OCI-LY1 (cell line): ENCODE results near the gene ARHGAP27.

Source experiments
- H2AFZ ChIP-seq: fragments of 200-600 bp; sonication (generic), shearing (Covaris generic); 2 replicates; pipeline ENCODE4 v1.6.0; 2014; ENCODE audit warnings: antibody characterized with exemption, mild to moderate bottlenecking, low read length
- H3F3A ChIP-seq: fragments of 200-600 bp; sonication (generic), shearing (Covaris generic); 2 replicates; pipeline ENCODE4 v1.6.0; 2014; ENCODE audit warnings: mild to moderate bottlenecking, antibody characterized with exemption, low read length, moderate library complexity; ENCODE audit not compliant: insufficient read depth
- H3K27ac ChIP-seq: fragments of 200-600 bp; sonication (generic); 2 replicates; pipeline ENCODE4 v1.5.1; 2014; ENCODE audit warnings: low read length, mixed run types, mild to moderate bottlenecking, low read depth; ENCODE audit not compliant: poor library complexity, severe bottlenecking
- H3K27me3 ChIP-seq: fragments of 200-600 bp; sonication (generic); 2 replicates; pipeline ENCODE4 v1.6.0; 2014; ENCODE audit warnings: antibody characterized with exemption, mild to moderate bottlenecking, low read length, moderate library complexity; ENCODE audit not compliant: insufficient read depth
- H3K36me3 ChIP-seq: fragments of 200-600 bp; sonication (generic); 2 replicates; pipeline ENCODE4 v1.6.1; 2014; ENCODE audit warnings: mild to moderate bottlenecking, antibody characterized with exemption, low read length, moderate library complexity, mixed read lengths; ENCODE audit not compliant: insufficient read depth
- H3K4me1 ChIP-seq: fragments of 200-600 bp; sonication (generic); 2 replicates; pipeline ENCODE4 v1.5.1; 2014; ENCODE audit warnings: mild to moderate bottlenecking, low read length, moderate library complexity; ENCODE audit not compliant: insufficient read depth, severe bottlenecking
- H3K4me2 ChIP-seq: fragments of 200-600 bp; sonication (generic), shearing (Covaris generic); 2 replicates; pipeline ENCODE4 v1.6.1; 2014; ENCODE audit warnings: low read length
- H3K4me3 ChIP-seq: fragments of 200-600 bp; sonication (generic); 2 replicates; pipeline ENCODE4 v1.5.1; 2014; ENCODE audit warnings: low read length, low read depth, mild to moderate bottlenecking, mixed read lengths; ENCODE audit not compliant: poor library complexity, severe bottlenecking
- H3K79me2 ChIP-seq: fragments of 200-600 bp; shearing (Covaris generic); 2 replicates; pipeline ENCODE4 v1.6.1; 2016; ENCODE audit warnings: mixed run types, low read length, mixed read lengths; ENCODE audit not compliant: insufficient read depth
- H3K9ac ChIP-seq: fragments of 200-600 bp; sonication (generic), shearing (Covaris generic); 2 replicates; pipeline ENCODE4 v1.6.1; 2014; ENCODE audit warnings: mild to moderate bottlenecking, low read length, mixed read lengths
- H3K9me2 ChIP-seq: fragments of 200-600 bp; sonication (generic), shearing (Covaris generic); 2 replicates; pipeline ENCODE4 v1.6.1; 2014; ENCODE audit warnings: low read depth, mild to moderate bottlenecking, low read length, mixed read lengths
- H3K9me3 ChIP-seq: fragments of 200-600 bp; shearing (Covaris generic); 2 replicates; pipeline ENCODE4 v1.6.1; 2014; ENCODE audit warnings: low read length, mixed read lengths
- H4K20me1 ChIP-seq: fragments of 200-600 bp; sonication (generic), shearing (Covaris generic); 2 replicates; pipeline ENCODE4 v1.6.0; 2016; ENCODE audit warnings: mild to moderate bottlenecking, low read length; ENCODE audit not compliant: insufficient read depth
- CTCF ChIP-seq: fragments of 200-600 bp; sonication (generic), shearing (Covaris generic); IDR thresholded peaks from 2 replicates; pipeline ENCODE4 v1.5.1; 2017; ENCODE audit warnings: mild to moderate bottlenecking, antibody characterized with exemption, low read length, moderate library complexity, mixed read lengths
- EZH2 ChIP-seq: fragments of 200-600 bp; sonication (generic), shearing (Covaris generic); IDR thresholded peaks from 2 replicates; pipeline ENCODE4 v1.8.0; 2017; ENCODE audit warnings: borderline replicate concordance, mixed run types, mild to moderate bottlenecking, antibody characterized with exemption, low read length, moderate library complexity, mixed read lengths

The ARHGAP27 gene

DNA sequence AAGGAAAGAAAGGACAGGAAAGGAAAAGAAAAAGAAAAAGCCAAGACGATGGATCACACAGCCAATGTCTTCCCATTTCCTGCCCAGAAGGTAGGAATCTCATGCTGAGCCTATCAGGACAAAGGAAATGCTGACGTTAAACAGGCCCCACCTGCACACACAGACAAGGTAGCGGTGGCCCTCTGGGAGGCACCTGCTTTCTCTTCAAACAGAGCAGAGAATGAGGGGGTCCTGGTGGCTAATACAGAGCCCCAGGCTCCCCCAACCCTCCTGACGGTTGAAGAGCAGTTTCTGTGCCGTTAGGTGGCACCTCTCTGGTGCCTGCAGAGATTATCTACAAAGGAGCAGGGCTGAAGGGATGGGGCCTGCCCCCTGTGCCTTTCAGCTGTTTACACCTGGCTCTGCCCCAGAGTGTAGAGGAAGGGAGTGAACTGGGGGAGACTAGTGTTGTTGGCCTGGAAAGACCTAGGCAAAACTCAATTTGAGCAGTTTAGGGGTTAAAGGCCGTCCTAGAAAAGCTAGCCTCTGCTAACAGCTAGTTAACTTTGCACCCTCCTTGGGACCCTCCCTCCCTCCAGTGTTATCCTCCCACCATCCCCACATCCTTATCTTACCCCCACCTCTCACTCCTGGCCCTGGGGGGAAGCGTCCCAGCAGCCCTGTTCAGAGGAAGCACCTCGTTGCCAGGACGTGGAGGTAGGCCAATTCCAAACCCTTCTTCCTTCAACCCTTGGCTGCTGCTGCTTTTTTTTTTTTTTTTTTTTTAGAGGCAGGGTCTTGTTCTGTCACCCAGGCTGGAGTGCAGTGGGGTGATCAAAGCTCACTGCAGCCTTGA lies 56.3 kb downstream of the ARHGAP27 start:
- TF ChIP-seq EZH2 (no peak), CTCF (no peak)
- Histone ChIP-seq H3K4me2 (no peak overlapping the region), H3K4me3 (no peak overlapping the region), H3K9ac (no peak overlapping the region), H4K20me1 (no peaks in the 10 kb centered on the region), H3K9me3 (no peaks in the 10 kb centered on the region), H3K9me2 (no peaks in the 10 kb centered on the region), H3F3A (no peaks in the 10 kb centered on the region), H3K27ac (no peak overlapping the region), H3K4me1 (peaks cover 8% of the 10 kb centered on the region), H3K27me3 (peaks cover 11% of the 10 kb centered on the region), H3K79me2 (no peaks in the 10 kb centered on the region), H3K36me3 (no peaks in the 10 kb centered on the region), H2AFZ (no peak overlapping the region)

- TF ChIP-seq CTCF (no peak), EZH2 (no peak)
- Histone ChIP-seq H3K36me3 (no peaks in the 10 kb centered on the region), H3K4me1 (peaks cover 8% of the 10 kb centered on the region), H3K79me2 (no peaks in the 10 kb centered on the region), H4K20me1 (no peaks in the 10 kb centered on the region), H2AFZ (no peak overlapping the region), H3F3A (no peaks in the 10 kb centered on the region), H3K4me2 (no peak overlapping the region), H3K27me3 (peaks cover 11% of the 10 kb centered on the region; the same call in 1 of the 2 replicates), H3K9me2 (no peaks in the 10 kb centered on the region), H3K9ac (no peak overlapping the region), H3K9me3 (no peaks in the 10 kb centered on the region), H3K4me3 (no peak overlapping the region), H3K27ac (no peak overlapping the region)
These were observed 58.2 kb downstream of the ARHGAP27 start for GRCh38 chr17:45374501-45374900.

DNA sequence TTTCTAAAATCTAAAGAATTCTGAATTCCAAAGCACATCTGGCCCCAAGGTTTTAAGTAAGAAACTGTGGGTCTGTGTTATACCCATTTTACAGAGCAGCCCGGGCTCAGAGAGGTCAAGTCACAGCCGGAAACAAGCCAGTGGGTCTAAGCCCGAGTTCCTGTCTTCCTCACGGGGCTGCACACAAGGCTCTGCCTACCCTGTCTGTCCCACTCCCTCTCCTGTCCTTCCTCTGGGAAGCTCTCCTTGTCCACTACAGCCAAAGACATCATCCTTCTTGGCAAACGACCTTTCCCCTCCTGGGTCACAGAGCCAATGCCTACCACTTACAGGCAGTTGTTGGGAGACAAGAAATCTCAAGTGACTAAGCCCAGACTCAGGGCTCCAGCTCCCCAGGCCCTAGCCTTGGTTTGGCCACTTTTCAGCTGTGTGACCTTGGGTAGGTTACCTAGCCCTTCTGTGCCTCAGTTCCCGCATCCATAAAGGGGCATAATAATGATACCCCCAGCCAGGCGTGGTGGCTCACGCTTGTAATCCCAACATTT lies 60.3 kb downstream of the ARHGAP27 start:
- Histone ChIP-seq H3K4me2 (no peak overlapping the region), H3K27me3 (0 out of 2 replicates have a peak, but pooled peaks cover 6% of the 10 kb centered on the region), H3K4me3 (no peak overlapping the region), H3K79me2 (no peaks in the 10 kb centered on the region), H3K9me2 (no peaks in the 10 kb centered on the region), H3F3A (no peaks in the 10 kb centered on the region), H2AFZ (no peak overlapping the region), H4K20me1 (no peaks in the 10 kb centered on the region), H3K9me3 (no peaks in the 10 kb centered on the region), H3K4me1 (peaks cover 8% of the 10 kb centered on the region), H3K36me3 (no peaks in the 10 kb centered on the region), H3K9ac (no peak overlapping the region), H3K27ac (no peak overlapping the region)
- no peak for TF ChIP-seq CTCF
- no peak for TF ChIP-seq EZH2
